Chondrocyte (in vitro differentiated cells): ENCODE measurements around the gene CGREF1. TPM values are rescaled to one million over a fixed set of nuclear protein-coding genes. Genes with fewer than 3 reads are reported as not detected.

ENCODE experiments used
- DNase-seq: peaks from one replicate; pipeline ENCODE4 v3.0.0; 2021; ENCODE audit warnings: mixed read lengths, low spot score
- H3K27ac Mint-ChIP-seq: one replicate; pipeline ENCODE4 v1.8.0; 2021; ENCODE audit warnings: mild to moderate bottlenecking, moderate library complexity, mixed read lengths; ENCODE audit not compliant: unreplicated experiment
- H3K27me3 Mint-ChIP-seq: 2 replicates; pipeline ENCODE4 v1.8.0; 2021; ENCODE audit warnings: low read depth, mixed read lengths
- H3K36me3 Mint-ChIP-seq: 2 replicates; pipeline ENCODE4 v1.8.0; 2021; ENCODE audit warnings: low read depth, mixed read lengths
- H3K4me1 Mint-ChIP-seq: 2 replicates; pipeline ENCODE4 v1.8.0; 2021; ENCODE audit warnings: low read depth, mild to moderate bottlenecking, mixed read lengths
- H3K4me3 Mint-ChIP-seq: one replicate; pipeline ENCODE4 v1.8.0; 2021; ENCODE audit warnings: mild to moderate bottlenecking, moderate library complexity, mixed read lengths; ENCODE audit not compliant: unreplicated experiment
- H3K9me3 Mint-ChIP-seq: 2 replicates; pipeline ENCODE4 v1.8.0; 2021; ENCODE audit warnings: low read depth, mixed read lengths
- CTCF ChIP-seq: fragments of 200-600 bp; sonication (generic); IDR thresholded peaks from 2 replicates; pipeline ENCODE4 v1.5.0; 2021; ENCODE audit warnings: antibody characterized with exemption, mild to moderate bottlenecking, moderate library complexity
- total RNA-seq: library from RNA; stranded (reverse); gene quantifications from 3 replicates; pipeline ENCODE4 v1.2.1, GENCODE V29; 2021

Gene CGREF1
- total RNA-seq, 1 donor from 2014 or later = 15.9 TPM

GRCh38 chr2:27084297-27085061 is 34.4 kb downstream of the CGREF1 start:
- H3K4me3 Mint-ChIP-seq = no peak overlapping the region
- H3K4me1 Mint-ChIP-seq = peaks cover 36% of the 10 kb centered on the region
- H3K27me3 Mint-ChIP-seq = no peaks in the 10 kb centered on the region
- H3K9me3 Mint-ChIP-seq = no peaks in the 10 kb centered on the region
- H3K27ac Mint-ChIP-seq = peak overlapping the region; percentile 49
- no peak for DNase-seq
- peaks cover 7% of the 10 kb centered on the region for H3K36me3 Mint-ChIP-seq
- no peak for TF ChIP-seq CTCF

- TF ChIP-seq CTCF = no peak
- no peaks in the 10 kb centered on the region for H3K27me3 Mint-ChIP-seq
- H3K4me3 Mint-ChIP-seq = no peak overlapping the region
- peaks cover 7% of the 10 kb centered on the region for H3K36me3 Mint-ChIP-seq
- DNase-seq = no peak
- no peaks in the 10 kb centered on the region for H3K9me3 Mint-ChIP-seq
- H3K4me1 Mint-ChIP-seq = peaks cover 40% of the 10 kb centered on the region
- H3K27ac Mint-ChIP-seq = peak overlapping the region; percentile 49
Measured at GRCh38 chr2:27083410-27084296, 35.3 kb downstream of the CGREF1 start.

GRCh38 chr2:27082773-27083409 is 36.0 kb downstream of the CGREF1 start:
- Mint-ChIP-seq H3K4me3 (no peak overlapping the region), H3K27ac (no peak overlapping the region), H3K4me1 (peaks cover 47% of the 10 kb centered on the region), H3K9me3 (no peaks in the 10 kb centered on the region), H3K36me3 (peaks cover 7% of the 10 kb centered on the region), H3K27me3 (no peaks in the 10 kb centered on the region)
- TF ChIP-seq CTCF = no peak
- no peak for DNase-seq

- Mint-ChIP-seq H3K4me1 (peaks cover 51% of the 10 kb centered on the region), H3K27me3 (no peaks in the 10 kb centered on the region), H3K9me3 (no peaks in the 10 kb centered on the region), H3K36me3 (peaks cover 7% of the 10 kb centered on the region), H3K4me3 (no peak overlapping the region), H3K27ac (no peak overlapping the region)
- no peak for TF ChIP-seq CTCF
- no peak for DNase-seq
Measured at GRCh38 chr2:27081984-27082772, 36.8 kb downstream of the CGREF1 start.
